Neural progenitor cell (in vitro differentiated cells): ENCODE data around the gene UNC13D. TPM values are rescaled to one million over a fixed set of nuclear protein-coding genes. Genes with fewer than 3 reads are reported as not detected.

Experiments used
- DNase-seq: peaks from one replicate; pipeline ENCODE4 v3.0.0-alpha.2; 2016; ENCODE audit warnings: low spot score
- H2AFZ ChIP-seq: fragments of 200-600 bp; sonication (generic); replicated peaks from 2 replicates; pipeline ENCODE4 v1.6.1; 2016; ENCODE audit warnings: antibody characterized with exemption
- H3F3A ChIP-seq: fragments of 200-600 bp; sonication (generic); 2 replicates; pipeline ENCODE4 v1.6.1; 2016; ENCODE audit warnings: antibody characterized with exemption, low read depth
- H3K27ac ChIP-seq: fragments of 200-600 bp; sonication (generic); 2 replicates; pipeline ENCODE4 v1.5.1; 2016; ENCODE audit warnings: mild to moderate bottlenecking
- H3K27me3 ChIP-seq: fragments of 200-600 bp; sonication (generic); 2 replicates; pipeline ENCODE4 v1.6.1; 2016; ENCODE audit warnings: mild to moderate bottlenecking, moderate library complexity
- H3K36me3 ChIP-seq: fragments of 200-600 bp; sonication (generic); 2 replicates; pipeline ENCODE4 v1.5.1; 2016
- H3K4me1 ChIP-seq: fragments of 200-600 bp; sonication (generic); 2 replicates; pipeline ENCODE4 v1.6.1; 2016; ENCODE audit warnings: mixed run types
- H3K4me2 ChIP-seq: fragments of 200-600 bp; sonication (generic); 2 replicates; pipeline ENCODE4 v1.6.1; 2016
- H3K4me3 ChIP-seq: fragments of 200-600 bp; sonication (generic); 2 replicates; pipeline ENCODE4 v1.5.1; 2016
- H3K79me2 ChIP-seq: fragments of 200-600 bp; sonication (generic); 2 replicates; pipeline ENCODE4 v1.6.1; 2016; ENCODE audit warnings: low read depth
- H3K9ac ChIP-seq: fragments of 200-600 bp; sonication (generic); 2 replicates; pipeline ENCODE4 v1.6.1; 2016
- H3K9me3 ChIP-seq: fragments of 200-600 bp; sonication (generic); 2 replicates; pipeline ENCODE4 v1.5.1; 2016; ENCODE audit warnings: low read depth
- H4K20me1 ChIP-seq: fragments of 200-600 bp; sonication (generic); 2 replicates; pipeline ENCODE4 v1.6.1; 2016; ENCODE audit warnings: low read depth
- H3K27ac Mint-ChIP-seq: 3 replicates; pipeline ENCODE4 v1.8.0; 2021; ENCODE audit warnings: mixed read lengths
- H3K27me3 Mint-ChIP-seq: 2 replicates; pipeline ENCODE4 v1.8.0; 2022; ENCODE audit warnings: low read depth, mild to moderate bottlenecking, inconsistent platforms, moderate library complexity, mixed read lengths; ENCODE audit not compliant: insufficient read depth
- H3K36me3 Mint-ChIP-seq: 3 replicates; pipeline ENCODE4 v1.8.0; 2021; ENCODE audit warnings: mixed read lengths
- H3K4me1 Mint-ChIP-seq: 3 replicates; pipeline ENCODE4 v1.8.0; 2021; ENCODE audit warnings: mixed read lengths
- H3K4me3 Mint-ChIP-seq: 3 replicates; pipeline ENCODE4 v1.8.0; 2021; ENCODE audit warnings: mild to moderate bottlenecking, moderate library complexity, mixed read lengths
- H3K9me3 Mint-ChIP-seq: 3 replicates; pipeline ENCODE4 v1.8.0; 2020; ENCODE audit warnings: mixed read lengths
- CTCF ChIP-seq: fragments of 200-600 bp; sonication (generic); IDR thresholded peaks from 2 replicates; pipeline ENCODE4 v1.5.1; 2017; ENCODE audit warnings: antibody characterized with exemption, mild to moderate bottlenecking
- EZH2 ChIP-seq: fragments of 200-600 bp; sonication (generic); IDR thresholded peaks from 2 replicates; pipeline ENCODE4 v1.6.1; 2017; ENCODE audit warnings: antibody characterized with exemption, mild to moderate bottlenecking, moderate library complexity
- EZH2phosphoT487 ChIP-seq: fragments of 200-600 bp; sonication (generic); IDR thresholded peaks from 2 replicates; pipeline ENCODE4 v1.6.1; 2017; ENCODE audit warnings: antibody characterized with exemption
- total RNA-seq: library from RNA; depleted of rRNA; stranded (reverse); fragments of >200 nt; gene quantifications from 2 replicates; pipeline ENCODE4 v1.2.3, GENCODE V29; 2015; ENCODE audit warnings: low replicate concordance

UNC13D gene
- total RNA-seq, 1 donor from 2014 or later = 0.09 TPM

GRCh38 chr17:75814900-75815373 lies 29.3 kb downstream of the UNC13D start:
- no peaks in the 10 kb centered on the region for H3K36me3 ChIP-seq
- H3K4me1 ChIP-seq = no peaks in the 10 kb centered on the region
- Mint-ChIP-seq H3K9me3 (no peaks in the 10 kb centered on the region), H3K27ac (no peak overlapping the region), H3K36me3 (peaks cover 12% of the 10 kb centered on the region), H3K27me3 (peaks cover 4% of the 10 kb centered on the region), H3K4me3 (no peak overlapping the region), H3K4me1 (no peaks in the 10 kb centered on the region)
- no peak overlapping the region for H3K9ac ChIP-seq
- no peaks in the 10 kb centered on the region for H3K9me3 ChIP-seq
- TF ChIP-seq EZH2 (no peak), EZH2phosphoT487 (no peak), CTCF (no peak)
- H3K79me2 ChIP-seq = no peaks in the 10 kb centered on the region
- no peak overlapping the region for H2AFZ ChIP-seq
- peaks cover 10% of the 10 kb centered on the region for H4K20me1 ChIP-seq
- H3K4me2 ChIP-seq = no peak overlapping the region
- H3K4me3 ChIP-seq = no peak overlapping the region
- H3F3A ChIP-seq = no peaks in the 10 kb centered on the region
- DNase-seq = no peak
- H3K27ac ChIP-seq = no peak overlapping the region
- no peaks in the 10 kb centered on the region for H3K27me3 ChIP-seq

- Histone ChIP-seq H3K36me3 (no peaks in the 10 kb centered on the region), H3K79me2 (no peaks in the 10 kb centered on the region), H3K9ac (no peak overlapping the region), H4K20me1 (peaks cover 14% of the 10 kb centered on the region), H3F3A (no peaks in the 10 kb centered on the region), H2AFZ (no peak overlapping the region), H3K9me3 (no peaks in the 10 kb centered on the region), H3K27me3 (no peaks in the 10 kb centered on the region), H3K4me3 (no peak overlapping the region), H3K4me1 (no peaks in the 10 kb centered on the region), H3K4me2 (no peak overlapping the region), H3K27ac (no peak overlapping the region)
- no peak for DNase-seq
- TF ChIP-seq CTCF = no peak
- Mint-ChIP-seq H3K4me1 (no peaks in the 10 kb centered on the region), H3K9me3 (no peaks in the 10 kb centered on the region), H3K27me3 (peaks cover 2% of the 10 kb centered on the region), H3K4me3 (no peak overlapping the region), H3K27ac (no peak overlapping the region), H3K36me3 (peaks cover 10% of the 10 kb centered on the region)
These were observed 30.2 kb downstream of the UNC13D start for GRCh38 chr17:75814021-75814395.

- Histone ChIP-seq H3K36me3 (no peaks in the 10 kb centered on the region), H3K9ac (no peak overlapping the region), H3K79me2 (peaks cover 3% of the 10 kb centered on the region), H3F3A (no peaks in the 10 kb centered on the region), H3K9me3 (no peaks in the 10 kb centered on the region), H3K4me3 (no peak overlapping the region), H4K20me1 (peaks cover 18% of the 10 kb centered on the region), H3K27ac (no peak overlapping the region), H3K4me1 (no peaks in the 10 kb centered on the region), H3K27me3 (no peaks in the 10 kb centered on the region), H3K4me2 (no peak overlapping the region), H2AFZ (no peak overlapping the region)
- H3K4me3 Mint-ChIP-seq = no peak overlapping the region
- no peak overlapping the region for H3K27ac Mint-ChIP-seq
- H3K36me3 Mint-ChIP-seq = peaks cover 7% of the 10 kb centered on the region
- TF ChIP-seq EZH2 (no peak), CTCF (no peak), EZH2phosphoT487 (no peak)
- no peaks in the 10 kb centered on the region for H3K4me1 Mint-ChIP-seq
- H3K9me3 Mint-ChIP-seq = no peaks in the 10 kb centered on the region
- peaks cover 2% of the 10 kb centered on the region for H3K27me3 Mint-ChIP-seq
- DNase-seq = no peak
These were observed 30.9 kb downstream of the UNC13D start for GRCh38 chr17:75813081-75814020.
